Daoy (cell line): Measurements from ENCODE around the gene AGRP. TPM values are rescaled to one million over a fixed set of nuclear protein-coding genes. Genes with fewer than 3 reads are reported as not detected.
"Not testable (repeated sequence)": the region's sequence is repeated elsewhere in the genome, so short reads cannot be mapped to it uniquely, and the experiment has no call there.

Source experiments
- DNase-seq: peaks from one replicate; pipeline ENCODE4 v3.0.0-alpha.2; 2015; ENCODE audit warnings: low read depth
- total RNA-seq: library from RNA; depleted of rRNA; stranded (reverse); fragments of >200 nt; shearing (Covaris generic); gene quantifications from 2 replicates; pipeline ENCODE4 v1.2.3, GENCODE V29; 2014

Gene AGRP
- total RNA-seq, 1 experiment from 2014 or later = not detected

GRCh38 chr16:67504031-67505021, 21.0 kb upstream of the AGRP start:
- DNase-seq = peak; percentile 25

GRCh38 chr16:67499106-67499505, 15.8 kb upstream of the AGRP start:
- DNase-seq = no peak

DNA sequence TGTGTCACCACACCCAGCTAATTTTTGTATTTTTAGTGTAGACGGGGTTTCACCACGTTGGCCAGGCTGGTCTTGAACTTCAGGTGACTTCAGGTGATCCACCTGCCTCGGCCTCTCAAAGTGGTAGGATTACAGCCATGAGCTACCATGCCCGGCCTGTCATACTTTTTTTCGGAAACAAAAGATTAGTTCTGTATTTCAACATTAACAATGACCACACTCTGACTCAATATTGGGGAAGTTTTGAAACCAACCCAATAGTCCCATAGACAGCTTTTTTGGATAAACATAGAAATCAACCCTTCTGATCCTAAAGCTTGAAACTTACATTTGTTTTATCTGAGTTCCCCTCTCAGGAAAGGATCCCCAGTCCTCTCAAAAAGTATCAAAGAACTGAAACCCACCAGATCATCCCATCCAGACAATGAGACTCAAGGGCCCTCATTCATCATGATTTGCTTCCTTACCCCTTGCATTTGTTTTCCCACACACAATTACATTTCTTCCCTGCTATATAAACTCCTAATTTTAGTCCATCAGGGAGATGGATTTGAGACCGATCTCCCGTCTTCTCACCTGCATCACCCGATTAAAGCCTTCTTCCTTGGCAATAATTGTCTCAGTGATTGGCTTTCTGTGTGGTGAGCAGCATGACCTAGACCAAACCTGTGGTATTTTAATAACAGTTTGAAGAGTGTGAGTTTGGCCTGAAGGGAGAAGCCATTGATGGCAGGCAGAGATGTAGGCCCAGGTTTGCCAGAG, 7.2 kb upstream of the AGRP start:
- no peak for DNase-seq

- no peak for DNase-seq
Measured at GRCh38 chr16:67489401-67490083, 6.2 kb upstream of the AGRP start.

DNA sequence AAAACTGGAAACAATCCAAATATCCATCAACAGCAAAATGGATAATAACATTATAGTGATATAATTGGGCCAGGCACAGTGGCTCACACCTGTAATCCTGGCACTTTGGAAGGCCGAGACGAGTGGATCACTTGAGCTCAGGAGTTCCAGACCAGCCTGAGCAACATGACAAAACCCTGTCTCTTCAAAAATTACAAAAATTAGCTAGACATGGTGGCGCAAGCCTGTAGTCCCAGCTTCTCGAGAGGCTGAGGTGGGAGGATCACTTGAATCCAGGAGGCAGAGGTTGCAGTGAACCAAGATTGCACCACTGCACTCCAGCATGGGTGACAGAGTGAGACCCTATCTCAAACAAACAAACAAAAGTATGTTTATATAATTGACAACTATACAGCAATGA, 4.2 kb upstream of the AGRP start:
- DNase-seq = not testable (repeated sequence)

GRCh38 chr16:67486805-67487204, 3.5 kb upstream of the AGRP start:
- DNase-seq = no peak

- no peak for DNase-seq
Measured at GRCh38 chr16:67483731-67484525, 581 bp upstream of the AGRP start.

DNA sequence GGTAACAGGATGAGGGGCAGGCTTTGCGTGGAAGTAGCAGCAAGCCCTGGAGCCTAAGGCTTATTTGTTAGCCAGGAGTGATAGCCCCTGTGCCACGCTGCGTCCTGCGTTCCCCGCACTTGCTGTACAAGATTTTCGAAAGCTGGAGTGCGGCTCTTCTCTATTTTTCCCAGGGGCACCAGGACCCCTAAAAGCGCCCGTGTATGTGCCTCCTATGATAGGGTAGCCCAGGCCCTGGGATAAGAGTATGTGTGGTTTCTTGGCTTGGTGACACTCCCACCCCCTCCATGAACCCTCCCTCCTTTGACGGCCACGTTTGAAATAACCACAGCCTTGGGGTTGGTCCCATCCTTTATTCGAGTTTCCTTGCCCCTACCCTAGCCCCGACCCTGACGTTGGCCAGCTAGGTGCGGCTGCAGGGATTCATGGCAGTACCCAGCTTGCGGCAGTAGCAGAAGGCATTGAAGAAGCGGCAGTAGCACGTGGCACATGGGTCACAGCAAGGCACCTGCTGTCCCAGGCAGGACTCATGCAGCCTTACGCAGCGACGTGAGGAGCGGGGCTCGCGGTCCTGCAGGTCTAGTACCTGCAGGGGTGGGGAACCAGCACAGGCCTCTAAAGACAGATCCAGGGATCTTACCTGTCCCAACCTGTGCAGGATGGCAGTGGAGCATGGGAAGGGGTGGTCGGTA, 968 bp downstream of the AGRP start:
- no peak for DNase-seq

- peak; percentile 19 for DNase-seq
Measured at GRCh38 chr16:67481561-67482232, 1.6 kb downstream of the AGRP start.

DNA sequence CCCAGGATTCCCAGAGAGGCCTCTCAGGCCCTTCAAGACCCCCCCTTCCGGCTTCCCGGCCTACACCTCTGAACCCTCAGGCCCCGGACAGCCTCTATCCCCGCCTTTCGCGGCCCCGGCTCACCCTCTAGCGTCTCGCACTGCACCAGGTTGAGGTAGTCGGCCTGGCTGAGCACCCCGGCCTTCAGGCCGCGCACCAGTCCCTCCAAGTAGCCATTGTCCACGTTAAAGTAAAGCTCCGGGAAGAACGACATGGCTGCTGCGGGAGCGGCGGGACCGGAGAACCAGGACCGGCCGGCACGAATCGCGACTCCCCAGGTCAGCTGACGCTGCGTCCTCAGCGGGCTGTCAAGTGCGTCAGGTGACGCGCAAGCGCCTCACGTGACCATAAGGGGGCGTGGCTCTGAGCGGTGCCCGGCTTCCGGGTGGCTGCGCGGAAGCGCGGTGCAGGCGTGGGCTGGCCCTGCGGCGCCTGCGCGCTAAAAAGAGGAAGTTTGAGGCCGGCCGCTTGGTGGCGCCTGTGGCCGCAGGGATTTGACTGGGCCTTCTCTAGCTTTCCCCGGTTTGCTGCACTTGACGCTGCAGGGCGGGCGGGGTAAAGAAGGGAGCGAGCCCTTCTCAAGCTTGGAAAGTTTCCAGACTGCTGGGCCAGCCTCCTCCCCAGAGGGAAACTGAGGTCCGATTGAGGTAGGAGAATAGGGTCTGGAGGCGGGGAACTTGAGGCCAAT, 2.4 kb downstream of the AGRP start, which contains the start of gene ATP6V0D1:
Gene ATP6V0D1 (minus strand): TSS at position 325 of the 728 bp plus-strand sequence. CDS start 71 bp downstream, at position 254.
- DNase-seq = peak; percentile 97

DNA sequence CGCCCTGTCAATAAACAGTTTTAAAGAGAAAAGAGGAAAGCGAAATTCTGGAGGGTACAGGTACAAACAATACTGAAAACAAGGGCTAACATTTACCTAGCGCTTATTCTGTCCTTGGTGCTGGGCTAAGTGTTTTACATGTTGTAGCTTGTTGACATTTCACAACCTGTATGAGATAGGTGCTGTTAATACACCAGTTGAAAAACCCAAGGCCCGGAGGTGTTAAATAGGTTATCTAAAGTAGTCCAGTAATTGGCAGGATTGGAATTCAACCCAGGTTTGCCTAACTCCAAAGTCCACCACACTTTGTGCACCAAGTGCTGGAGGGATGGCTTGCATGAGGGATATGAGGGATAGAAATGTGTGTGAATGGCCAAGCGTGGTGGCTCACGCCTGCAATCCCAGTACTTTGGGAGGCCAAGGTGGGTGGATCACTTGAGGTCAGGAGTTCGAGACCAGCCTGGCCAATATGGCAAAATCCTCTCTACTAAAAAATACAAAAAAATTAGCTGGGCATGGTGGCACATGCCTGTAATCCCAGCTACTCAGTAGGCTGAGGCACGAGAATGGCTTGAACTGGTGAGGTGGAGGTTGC, 5.3 kb downstream of the AGRP start:
- DNase-seq = no peak

GRCh38 chr16:67474551-67475455, 8.5 kb downstream of the AGRP start:
- no peak for DNase-seq

DNA sequence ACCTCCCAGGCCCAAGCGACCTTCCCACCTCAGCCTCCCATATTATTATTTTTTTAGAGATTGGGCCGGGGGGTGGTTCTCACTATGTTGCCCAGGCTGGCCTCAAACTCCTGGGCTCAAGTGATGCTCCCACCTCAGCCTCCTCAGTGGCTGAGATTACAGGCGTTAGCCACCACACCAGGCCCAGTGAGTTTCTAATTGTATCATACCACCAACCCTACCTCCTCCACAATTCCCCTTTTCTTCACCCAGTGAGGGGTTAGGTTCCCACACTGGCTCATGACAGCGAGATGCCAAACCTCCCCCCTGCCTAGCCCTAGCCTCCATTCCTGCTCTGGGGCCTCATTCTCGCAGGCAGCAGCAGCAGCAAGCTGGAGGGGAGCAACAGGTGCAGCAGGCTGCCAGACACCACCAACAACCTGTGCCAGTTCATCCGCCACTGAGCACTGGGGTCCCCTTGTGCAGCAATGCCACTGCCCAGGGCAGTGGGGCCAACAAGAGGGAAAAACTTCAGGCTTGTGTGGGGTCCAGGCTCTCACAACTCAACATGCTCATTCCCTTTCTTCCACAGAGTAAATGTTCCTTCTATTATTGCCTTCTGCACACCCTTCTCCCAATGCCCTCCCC, 11.5 kb downstream of the AGRP start:
- DNase-seq = no peak

- no peak for DNase-seq
Measured at GRCh38 chr16:67470359-67470758, 13.0 kb downstream of the AGRP start.

DNA sequence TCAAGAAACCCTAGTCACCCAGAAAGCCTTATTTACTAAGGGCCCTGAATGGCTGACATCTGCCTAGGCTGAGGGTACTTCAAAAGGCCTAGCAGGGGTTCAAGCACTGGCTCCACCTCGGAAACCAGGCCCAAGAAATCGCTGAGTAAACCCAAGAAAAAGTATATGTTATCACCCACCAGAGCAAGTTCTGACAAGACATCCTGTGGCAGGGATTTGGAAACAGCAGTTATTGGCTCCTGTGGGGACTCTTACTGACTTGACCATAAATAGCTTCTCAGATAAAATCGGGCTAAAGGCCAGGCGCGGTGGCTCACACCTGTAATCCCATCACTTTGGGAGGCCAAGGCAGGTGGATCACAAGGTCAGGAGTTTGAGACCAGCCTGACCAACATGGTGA, 14.6 kb downstream of the AGRP start:
- DNase-seq = no peak

GRCh38 chr16:67466581-67466980, 16.8 kb downstream of the AGRP start:
- no peak for DNase-seq

- no peak for DNase-seq
Measured at GRCh38 chr16:67464565-67464964, 18.8 kb downstream of the AGRP start.
